Uterus (tissue), 2 donors: ENCODE data around the gene MTHFD1.

ENCODE experiments used
- CTCF ChIP-seq, 4 experiments: fragments of 200-600 bp in 2 of 4; fragments of 450-650 bp in 2 of 4; sonication (generic) in 2 of 4; IDR thresholded peaks; one replicate each; pipeline ENCODE4 v1.5.1; 2016 to 2019; ENCODE audit warnings: antibody characterized with exemption in 4 of 4, mild to moderate bottlenecking in 2 of 4, moderate library complexity in 1 of 4
- POLR2A ChIP-seq, 2 donors: fragments of 450-650 bp; IDR thresholded peaks; one replicate each; pipeline ENCODE4 v1.6.1; 2016; ENCODE audit warnings: antibody characterized with exemption in 2 of 2, mild to moderate bottlenecking in 1 of 2, moderate library complexity in 1 of 2

- TF ChIP-seq CTCF (IDR thresholded peaks at IDR 0.05) (no peak), POLR2A (IDR thresholded peaks at IDR 0.05) (no peak)
Measured at GRCh38 chr14:64410084-64410774, 22.1 kb downstream of the MTHFD1 start.
